ENCODE data around the gene NEURL3. TPM values are rescaled to one million over a fixed set of nuclear protein-coding genes. Genes with fewer than 3 reads are reported as not detected.
A peak's percentile ranks its signal among the peaks of the same experiment; 100 is the strongest.

Gene NEURL3
- total and polyA plus RNA-seq, 2 of the 4 experiments (the other 2 are of a cell fraction) = not detected

- Histone ChIP-seq H3K9me1 (ENCODE audit: insufficient read depth, low read length) (peaks cover 16% of the 10 kb centered on the region), H3K27me3 (ENCODE audit: control insufficient read depth, insufficient read depth, low read length) (no peaks in the 10 kb centered on the region), H4K20me1 (ENCODE audit: insufficient read depth, low read length) (peaks cover 28% of the 10 kb centered on the region), H2BK20ac (ENCODE audit: low read depth, low read length) (no peak overlapping the region), H3K14ac (replicated peaks; ENCODE audit: low read depth, low read length) (no peak overlapping the region), H4K5ac (ENCODE audit: low read depth, low read length) (no peak overlapping the region), H3K4me3 (ENCODE audit: insufficient read depth, low read depth, low read length) (no peak overlapping the region), H3K18ac (ENCODE audit: low read depth, low read length) (no peak overlapping the region), H3K27ac (ENCODE audit: insufficient read depth, low read length) (no peak overlapping the region), H2AFZ (replicated peaks; ENCODE audit: low read length, poor library complexity) (peak overlapping the region; percentile 40), H3K4me2 (ENCODE audit: low read depth, low read length) (no peak overlapping the region), H4K8ac (ENCODE audit: low read depth in 2 of 2, low read length in 2 of 2) (no peak overlapping the region; a peak in 1 of 4 replicates), H2AK9ac (replicated peaks; ENCODE audit: low read depth, low read length, poor library complexity) (no peak overlapping the region), H3K23ac (ENCODE audit: low read depth, low read length) (no peak overlapping the region), H4K91ac (ENCODE audit: insufficient read depth, low read depth, low read length) (no peak overlapping the region), H3K56ac (ENCODE audit: extremely low read depth, insufficient read depth, low read length) (no peak overlapping the region), H3K36me3 (ENCODE audit: control insufficient read depth, insufficient read depth, low read length) (no peaks in the 10 kb centered on the region), H3K9me3 (ENCODE audit: control insufficient read depth, insufficient read depth, low read length) (no peaks in the 10 kb centered on the region), H2BK5ac (ENCODE audit: low read depth, low read length, poor library complexity, severe bottlenecking) (no peak overlapping the region), H3K79me1 (ENCODE audit: low read depth in 1 of 2, low read length in 2 of 2) (peaks cover 6 to 24% of the 10 kb centered on the region in 2 experiments; a peak in 3 of 4 replicates), H2BK15ac (ENCODE audit: low read depth, low read length) (no peak overlapping the region), H2AK5ac (ENCODE audit: low read depth, low read length) (peak overlapping the region; percentile 47; the same call in 1 of the 2 replicates), H2BK120ac (ENCODE audit: low read depth, low read length) (no peak overlapping the region), H3K4ac (ENCODE audit: low read depth, low read length) (no peak overlapping the region), H3K4me1 (ENCODE audit: control insufficient read depth, insufficient read depth, low read length) (peaks cover 47% of the 10 kb centered on the region), H3K9ac (ENCODE audit: low read depth, low read length) (no peak overlapping the region)
- no CpG with 5 or more reads among the region's 5 CpGs for WGBS, 2 experiments (ENCODE audit: extremely low coverage in 2 of 2, insufficient read length in 1 of 2)
- ChIA-PET POLR2A (ENCODE audit: unreplicated experiment) (no interaction called here), CTCF (interaction anchor here (0.6 kb wide), 1 partner anchor 20 kb away, joined by 3 read pairs; no protein-coding TSS in a partner anchor)
- in situ Hi-C loops (cut with MboI; ENCODE audit: low sequenced_read_pairs) = no loop called here
- TF ChIP-seq RAD21 (IDR thresholded peaks at IDR 0.05; ENCODE audit: low read length) (no peak), USF2 (IDR thresholded peaks at IDR 0.05; ENCODE audit: low read depth, low read length) (no peak), SMC3 (IDR thresholded peaks at IDR 0.05; ENCODE audit: low read depth, low read length) (no peak), CHD1 (IDR thresholded peaks at IDR 0.05; ENCODE audit: low read depth, low read length) (no peak), POLR2A (IDR thresholded peaks at IDR 0.05; ENCODE audit: low read depth, low read length) (no peak), MAFK (IDR thresholded peaks at IDR 0.05; ENCODE audit: low read depth, low read length) (no peak)
- BruUV-seq (replicated peaks) = no TSS peak
- intact Hi-C loops (cut with micrococcal nuclease) = no loop called here
- no peak for ATAC-seq (ENCODE audit: low read depth)
- no peak for DNase-seq
- dilution Hi-C loops (cut with HindIII; ENCODE audit: low sequenced_read_pairs, unreplicated experiment) = no loop called here
Observed at GRCh38 chr2:96534701-96535181, 29.6 kb upstream of the NEURL3 start.
